GM23338 (cell line): ENCODE measurements around the gene MPL. TPM values are rescaled to one million over a fixed set of nuclear protein-coding genes. Genes with fewer than 3 reads are reported as not detected.

Source experiments
- ATAC-seq: fragments of 200-7000 bp; cut with Tn5 transposase; 3 replicates; pipeline ENCODE4 v1.9.1; 2020
- DNase-seq: peaks from one replicate; pipeline ENCODE4 v3.0.0-alpha.2; 2015; ENCODE audit warnings: low spot score
- H2AFZ ChIP-seq: fragments of 200-600 bp; sonication (generic); 2 replicates; pipeline ENCODE4 v1.8.0; 2016; ENCODE audit warnings: antibody characterized with exemption, mild to moderate bottlenecking, moderate library complexity
- H3F3A ChIP-seq: fragments of 200-600 bp; sonication (generic); replicated peaks from 2 replicates; pipeline ENCODE4 v1.8.0; 2017; ENCODE audit warnings: antibody characterized with exemption, mixed run types, low read depth
- H3K27ac ChIP-seq: fragments of 200-600 bp; sonication (generic); 2 replicates; pipeline ENCODE4 v1.6.1; 2016; ENCODE audit warnings: low read depth
- H3K27me3 ChIP-seq: fragments of 200-600 bp; sonication (generic); 2 replicates; pipeline ENCODE4 v1.8.0; 2016; ENCODE audit warnings: mild to moderate bottlenecking, mixed run types, moderate library complexity; ENCODE audit not compliant: insufficient read depth
- H3K36me3 ChIP-seq: fragments of 200-600 bp; sonication (generic); 2 replicates; pipeline ENCODE4 v1.8.0; 2016; ENCODE audit warnings: mild to moderate bottlenecking; ENCODE audit not compliant: insufficient read depth
- H3K4me1 ChIP-seq: fragments of 200-600 bp; sonication (generic); 2 replicates; pipeline ENCODE4 v1.8.0; 2016; ENCODE audit warnings: mild to moderate bottlenecking, moderate library complexity; ENCODE audit not compliant: insufficient read depth
- H3K4me2 ChIP-seq: fragments of 200-600 bp; sonication (generic); 2 replicates; pipeline ENCODE4 v1.7.1; 2017; ENCODE audit warnings: mixed run types
- H3K4me3 ChIP-seq: fragments of 200-600 bp; sonication (generic); 2 replicates; pipeline ENCODE4 v1.6.1; 2016; ENCODE audit warnings: mixed run types
- H3K79me2 ChIP-seq: fragments of 200-600 bp; sonication (generic); replicated peaks from 2 replicates; pipeline ENCODE4 v1.8.0; 2017; ENCODE audit warnings: mild to moderate bottlenecking; ENCODE audit not compliant: insufficient read depth
- H3K9me2 ChIP-seq: fragments of 200-600 bp; sonication (generic); 2 replicates; pipeline ENCODE4 v1.8.0; 2017; ENCODE audit not compliant: insufficient read depth
- H4K20me1 ChIP-seq: fragments of 200-600 bp; sonication (generic); replicated peaks from 2 replicates; pipeline ENCODE4 v1.8.0; 2017; ENCODE audit warnings: mild to moderate bottlenecking; ENCODE audit not compliant: insufficient read depth
- H3K27ac Mint-ChIP-seq: 2 replicates; pipeline ENCODE4 v1.8.0; 2020; ENCODE audit warnings: inconsistent platforms, mild to moderate bottlenecking, moderate library complexity, mixed read lengths
- H3K27me3 Mint-ChIP-seq: 3 replicates; pipeline ENCODE4 v1.8.0; 2022; ENCODE audit warnings: low read depth, mild to moderate bottlenecking, moderate library complexity, mixed read lengths, inconsistent platforms; ENCODE audit not compliant: insufficient read depth, poor library complexity
- H3K36me3 Mint-ChIP-seq: 3 replicates; pipeline ENCODE4 v1.8.0; 2021; ENCODE audit warnings: low read depth, mild to moderate bottlenecking, inconsistent platforms, moderate library complexity, mixed read lengths
- H3K4me1 Mint-ChIP-seq: 3 replicates; pipeline ENCODE4 v1.8.0; 2020; ENCODE audit warnings: mild to moderate bottlenecking, inconsistent platforms, mixed read lengths
- H3K4me3 Mint-ChIP-seq: 3 replicates; pipeline ENCODE4 v1.8.0; 2021; ENCODE audit warnings: moderate library complexity, mild to moderate bottlenecking, inconsistent platforms, mixed read lengths
- H3K9me3 Mint-ChIP-seq: 3 replicates; pipeline ENCODE4 v1.8.0; 2020; ENCODE audit warnings: moderate library complexity, mild to moderate bottlenecking, inconsistent platforms, mixed read lengths
- ETS1 ChIP-seq: IDR thresholded peaks from 2 replicates; pipeline ENCODE4 v1.6.1; 2016; ENCODE audit warnings: antibody characterized with exemption
- EZH2 ChIP-seq: fragments of 200-600 bp; sonication (generic); IDR thresholded peaks from one replicate; pipeline ENCODE4 v1.8.0; 2017; ENCODE audit warnings: antibody characterized with exemption, mild to moderate bottlenecking, low read depth; ENCODE audit not compliant: unreplicated experiment
- ZNF331 ChIP-seq: fragments of 250-450 bp; sonication (Bioruptor Pico); IDR thresholded peaks from 2 replicates; pipeline ENCODE4 v1.5.0; 2020; ENCODE audit warnings: low read depth, mild to moderate bottlenecking, moderate library complexity
- ZNF462 ChIP-seq: fragments of 250-450 bp; sonication (Bioruptor Pico); IDR thresholded peaks from 2 replicates; pipeline ENCODE4 v1.5.0; 2020; ENCODE audit warnings: mild to moderate bottlenecking, moderate library complexity
- polyA plus RNA-seq: library from polyadenylated mRNA; unstranded; fragments of >200 nt; fragmentation: Nextera tagmentation; extraction: Ambion mirVana; gene quantifications from 2 replicates; pipeline ENCODE4 v1.2.1, GENCODE V29; 2016
- total RNA-seq: library from RNA; depleted of rRNA; stranded (reverse); fragments of >200 nt; shearing (Covaris generic); gene quantifications from 2 replicates; pipeline ENCODE4 v1.2.3, GENCODE V29; 2014

The MPL gene
- total and polyA plus RNA-seq, 2 experiments from 2014 or later, result not detected

GRCh38 chr1:43338001-43338400 is 383 bp downstream of the MPL start (continued):
- TF ChIP-seq ZNF462 (CRISPR knock-in tag), result no peak
- no peak for TF ChIP-seq EZH2

GRCh38 chr1:43339584-43340232 is 2.1 kb downstream of the MPL start:
- no peak for ATAC-seq

More at GRCh38 chr1:43339584-43340232, 2.1 kb downstream of the MPL start:
- DNase-seq, result no peak
- Mint-ChIP-seq H3K36me3 (no peaks in the 10 kb centered on the region), H3K4me1 (peaks cover 6% of the 10 kb centered on the region), H3K4me3 (no peak overlapping the region), H3K27me3 (peaks cover 4% of the 10 kb centered on the region), H3K27ac (no peak overlapping the region), H3K9me3 (no peaks in the 10 kb centered on the region; the same call in 2 of the 3 replicates)
- Histone ChIP-seq H3K4me3 (no peak overlapping the region), H3K9me2 (no peaks in the 10 kb centered on the region), H3F3A (no peaks in the 10 kb centered on the region), H3K4me1 (no peaks in the 10 kb centered on the region), H3K36me3 (no peaks in the 10 kb centered on the region), H3K4me2 (no peak overlapping the region), H2AFZ (no peak overlapping the region), H3K79me2 (no peaks in the 10 kb centered on the region), H3K27ac (no peak overlapping the region), H4K20me1 (no peaks in the 10 kb centered on the region), H3K27me3 (no peaks in the 10 kb centered on the region)
- TF ChIP-seq ZNF462 (CRISPR knock-in tag) (no peak), ETS1 (no peak), ZNF331 (CRISPR knock-in tag) (no peak)
